HEK293 (cell line): ENCODE measurements around the gene SUN3.

Experiments
- KLF16 ChIP-seq: fragments of 450-650 bp; formaldehyde crosslinking; IDR thresholded peaks from 2 replicates; pipeline ENCODE4 v1.5.1; 2017; ENCODE audit warnings: missing biosample characterization, missing genetic modification characterization
- REST ChIP-seq: fragments of 450-650 bp; formaldehyde crosslinking; IDR thresholded peaks from 2 replicates; pipeline ENCODE4 v1.5.1; 2016; ENCODE audit warnings: missing biosample characterization, missing genetic modification characterization
- ZBTB11 ChIP-seq: fragments of 450-650 bp; formaldehyde crosslinking; conservative IDR thresholded peaks from 2 replicates; pipeline ENCODE4 v1.5.1; 2016; ENCODE audit warnings: low read depth, missing biosample characterization, missing genetic modification characterization
- ZBTB7A ChIP-seq: fragments of 450-650 bp; formaldehyde crosslinking; IDR thresholded peaks from 2 replicates; pipeline ENCODE4 v1.5.1; 2016; ENCODE audit warnings: low read depth, missing biosample characterization, missing genetic modification characterization
- ZNF10 ChIP-seq: fragments of 450-650 bp; formaldehyde crosslinking; IDR thresholded peaks from 2 replicates; pipeline ENCODE4 v1.5.1; 2017; ENCODE audit warnings: missing biosample characterization, missing genetic modification characterization
- ZNF169 ChIP-seq: fragments of 450-650 bp; formaldehyde crosslinking; IDR thresholded peaks from 2 replicates; pipeline ENCODE4 v1.5.1; 2016; ENCODE audit warnings: missing biosample characterization, missing genetic modification characterization
- ZNF530 ChIP-seq: fragments of 450-650 bp; formaldehyde crosslinking; IDR thresholded peaks from 2 replicates; pipeline ENCODE4 v1.5.1; 2016; ENCODE audit warnings: low read depth, missing biosample characterization, missing genetic modification characterization
- TF ChIP-seq, protein P1 (sequence below): fragments of 450-650 bp; formaldehyde crosslinking; IDR thresholded peaks from 2 replicates; pipeline ENCODE4 v1.5.1; 2016; ENCODE audit warnings: missing biosample characterization, missing genetic modification characterization
- TF ChIP-seq, protein P2 (sequence below): fragments of 450-650 bp; formaldehyde crosslinking; optimal IDR thresholded peaks from 2 replicates; pipeline ENCODE3; 2016; ENCODE audit warnings: missing biosample characterization, mild to moderate bottlenecking, missing genetic modification characterization

- TF ChIP-seq KLF16 (tag by site-specific recombination) (no peak), ZNF169 (tag by site-specific recombination) (no peak), REST (tag by site-specific recombination) (no peak), ZBTB11 (tag by site-specific recombination) (no peak), ZBTB7A (no peak), ZNF530 (tag by site-specific recombination) (no peak), ZNF10 (tag by site-specific recombination) (no peak)
- TF ChIP-seq, protein P1, sequence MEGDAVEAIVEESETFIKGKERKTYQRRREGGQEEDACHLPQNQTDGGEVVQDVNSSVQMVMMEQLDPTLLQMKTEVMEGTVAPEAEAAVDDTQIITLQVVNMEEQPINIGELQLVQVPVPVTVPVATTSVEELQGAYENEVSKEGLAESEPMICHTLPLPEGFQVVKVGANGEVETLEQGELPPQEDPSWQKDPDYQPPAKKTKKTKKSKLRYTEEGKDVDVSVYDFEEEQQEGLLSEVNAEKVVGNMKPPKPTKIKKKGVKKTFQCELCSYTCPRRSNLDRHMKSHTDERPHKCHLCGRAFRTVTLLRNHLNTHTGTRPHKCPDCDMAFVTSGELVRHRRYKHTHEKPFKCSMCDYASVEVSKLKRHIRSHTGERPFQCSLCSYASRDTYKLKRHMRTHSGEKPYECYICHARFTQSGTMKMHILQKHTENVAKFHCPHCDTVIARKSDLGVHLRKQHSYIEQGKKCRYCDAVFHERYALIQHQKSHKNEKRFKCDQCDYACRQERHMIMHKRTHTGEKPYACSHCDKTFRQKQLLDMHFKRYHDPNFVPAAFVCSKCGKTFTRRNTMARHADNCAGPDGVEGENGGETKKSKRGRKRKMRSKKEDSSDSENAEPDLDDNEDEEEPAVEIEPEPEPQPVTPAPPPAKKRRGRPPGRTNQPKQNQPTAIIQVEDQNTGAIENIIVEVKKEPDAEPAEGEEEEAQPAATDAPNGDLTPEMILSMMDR (tag by site-specific recombination): no peak
- TF ChIP-seq, protein P2, sequence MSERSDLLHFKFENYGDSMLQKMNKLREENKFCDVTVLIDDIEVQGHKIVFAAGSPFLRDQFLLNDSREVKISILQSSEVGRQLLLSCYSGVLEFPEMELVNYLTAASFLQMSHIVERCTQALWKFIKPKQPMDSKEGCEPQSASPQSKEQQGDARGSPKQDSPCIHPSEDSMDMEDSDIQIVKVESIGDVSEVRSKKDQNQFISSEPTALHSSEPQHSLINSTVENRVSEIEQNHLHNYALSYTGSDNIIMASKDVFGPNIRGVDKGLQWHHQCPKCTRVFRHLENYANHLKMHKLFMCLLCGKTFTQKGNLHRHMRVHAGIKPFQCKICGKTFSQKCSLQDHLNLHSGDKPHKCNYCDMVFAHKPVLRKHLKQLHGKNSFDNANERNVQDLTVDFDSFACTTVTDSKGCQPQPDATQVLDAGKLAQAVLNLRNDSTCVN (tag by site-specific recombination): no peak
Measured at GRCh38 chr7:47937711-47938573, 91.0 kb downstream of the SUN3 start.
